Peyer's patch (tissue), 4 donors: ENCODE measurements around the gene CEP68. TPM values are rescaled to one million over a fixed set of nuclear protein-coding genes. Genes with fewer than 3 reads are reported as not detected.
"Not testable (repeated sequence)": the region's sequence is repeated elsewhere in the genome, so short reads cannot be mapped to it uniquely, and the experiment has no call there.

Experiments
- DNase-seq, 3 donors: peaks; one replicate each; pipeline ENCODE4 v3.0.0-alpha.2; 2017 to 2019
- H3K27ac ChIP-seq, 4 donors: fragments of 200-600 bp; sonication (generic); one replicate each; pipeline ENCODE4 v1.5.1; 2016 to 2019
- H3K27me3 ChIP-seq, 2 donors: fragments of 200-600 bp; sonication (generic); one replicate each; pipeline ENCODE4 v1.5.1; 2019
- H3K36me3 ChIP-seq, 3 donors: fragments of 200-600 bp; sonication (generic); one replicate each; pipeline ENCODE4 v1.5.1; 2016 to 2019
- H3K4me1 ChIP-seq, 4 donors: fragments of 200-600 bp; sonication (generic); one replicate each; pipeline ENCODE4 v1.5.1; 2016 to 2019
- H3K4me3 ChIP-seq, 4 donors: fragments of 200-600 bp; sonication (generic); 1 replicate in 3 of 4; 2 replicates in 1 of 4; pipeline ENCODE4 v1.5.1; 2016 to 2019; ENCODE audit warnings: mild to moderate bottlenecking in 1 of 4
- H3K9me3 ChIP-seq, 4 donors: fragments of 200-600 bp; sonication (generic); one replicate each; pipeline ENCODE4 v1.5.1; 2016 to 2019; ENCODE audit warnings: mild to moderate bottlenecking in 1 of 4
- CTCF ChIP-seq, 6 experiments: fragments of 450-650 bp in 4 of 6; fragments of 200-600 bp in 2 of 6; sonication (generic) in 1 of 6; IDR thresholded peaks; one replicate each; pipeline ENCODE4 v1.5.1; 2017 to 2019; ENCODE audit warnings: antibody characterized with exemption in 6 of 6, mild to moderate bottlenecking in 3 of 6, moderate library complexity in 1 of 6
- POLR2A ChIP-seq, 2 donors: fragments of 450-650 bp; IDR thresholded peaks; one replicate each; pipeline ENCODE4 v1.5.1; 2017; ENCODE audit warnings: antibody characterized with exemption in 2 of 2, mild to moderate bottlenecking in 2 of 2, moderate library complexity in 2 of 2
- total RNA-seq, 4 donors: library from RNA; depleted of rRNA; stranded (reverse); fragments of >200 nt; gene quantifications; one replicate each; pipeline ENCODE4 v1.1.0, GENCODE V29; 2016

Gene CEP68
- total RNA-seq, 4 donors from 2014 or later: 5.4 to 18.2 (median 14.7) TPM

GRCh38 chr2:65120990-65121693, 64.9 kb downstream of the CEP68 start:
- Histone ChIP-seq H3K27ac (no peak overlapping the region), H3K4me3 (no peak overlapping the region), H3K9me3 (no peaks in the 10 kb centered on the region), H3K27me3 (no peaks in the 10 kb centered on the region), H3K36me3 (no peaks in the 10 kb centered on the region), H3K4me1 (peaks cover 0 to 58% (median 6%) of the 10 kb centered on the region in 4 donors)
- TF ChIP-seq CTCF (IDR thresholded peaks at IDR 0.05): no peak
- TF ChIP-seq POLR2A (IDR thresholded peaks at IDR 0.05): no peak
- no peak for DNase-seq

- Histone ChIP-seq H3K9me3 (no peaks in the 10 kb centered on the region), H3K4me3 (no peak overlapping the region), H3K4me1 (peaks cover 0 to 70% (median 12%) of the 10 kb centered on the region in 4 donors), H3K27ac (no peak overlapping the region), H3K36me3 (no peaks in the 10 kb centered on the region), H3K27me3 (no peaks in the 10 kb centered on the region)
- TF ChIP-seq CTCF (IDR thresholded peaks at IDR 0.05) (no peak), POLR2A (IDR thresholded peaks at IDR 0.05) (no peak)
- DNase-seq: no peak
These were observed 66.1 kb downstream of the CEP68 start for GRCh38 chr2:65122313-65122712.

- H3K27me3 ChIP-seq, DNase-seq, H3K27ac ChIP-seq, H3K4me3 ChIP-seq, H3K36me3 ChIP-seq, H3K9me3 ChIP-seq: not testable (repeated sequence)
- peaks cover 0 to 63% (median 18%) of the 10 kb centered on the region in 4 donors for H3K4me1 ChIP-seq
These were observed 69.2 kb downstream of the CEP68 start for GRCh38 chr2:65125457-65125856.

GRCh38 chr2:65128297-65129190, 72.3 kb downstream of the CEP68 start:
- DNase-seq: no peak
- H3K4me1 ChIP-seq: peaks cover 0 to 46% (median 18%) of the 10 kb centered on the region in 4 donors
- H3K27ac ChIP-seq: peak overlapping the region; percentile 95 to 99 (median 98)

GRCh38 chr2:65129286-65129825, 73.1 kb downstream of the CEP68 start:
- H3K36me3 ChIP-seq: no peaks in the 10 kb centered on the region
- no peaks in the 10 kb centered on the region for H3K9me3 ChIP-seq
- H3K27ac ChIP-seq: peak overlapping the region; percentile 95 to 99 (median 98)
- DNase-seq: peak in 1 of 3 donors; percentile 49
- peaks cover 0 to 40% (median 18%) of the 10 kb centered on the region in 4 donors for H3K4me1 ChIP-seq
- no peak for TF ChIP-seq CTCF (IDR thresholded peaks at IDR 0.05)
- peak overlapping the region; percentile 89 to 96 (median 93) for H3K4me3 ChIP-seq
- no peaks in the 10 kb centered on the region for H3K27me3 ChIP-seq

More at GRCh38 chr2:65128297-65129190, 72.3 kb downstream of the CEP68 start:
- Histone ChIP-seq H3K36me3 (no peaks in the 10 kb centered on the region), H3K27me3 (no peaks in the 10 kb centered on the region), H3K9me3 (no peaks in the 10 kb centered on the region), H3K4me3 (peak overlapping the region; percentile 89 to 96 (median 93))
- TF ChIP-seq POLR2A (IDR thresholded peaks at IDR 0.05) (no peak), CTCF (IDR thresholded peaks at IDR 0.05) (no peak)
